Muscle layer of colon (tissue), 2 donors: ENCODE measurements around the gene NAGPA.

Experiments used
- H3K27ac ChIP-seq: one replicate; pipeline ENCODE4 v1.7.0; 2013; ENCODE audit warnings: low read depth, mild to moderate bottlenecking, low read length, moderate library complexity
- H3K27me3 ChIP-seq, 2 donors: one replicate each; pipeline ENCODE4 v1.7.0; 2013; ENCODE audit warnings: low read length in 2 of 2, mild to moderate bottlenecking in 2 of 2; ENCODE audit not compliant: insufficient read depth in 2 of 2, control insufficient read depth in 1 of 2
- H3K36me3 ChIP-seq: one replicate; pipeline ENCODE4 v1.7.0; 2013; ENCODE audit warnings: mild to moderate bottlenecking, low read length; ENCODE audit not compliant: insufficient read depth
- H3K4me1 ChIP-seq: one replicate; pipeline ENCODE4 v1.7.0; 2013; ENCODE audit warnings: mild to moderate bottlenecking, low read length; ENCODE audit not compliant: insufficient read depth
- H3K4me3 ChIP-seq, 2 donors: one replicate each; pipeline ENCODE4 v1.7.0; 2013; ENCODE audit warnings: low read length in 2 of 2, low read depth in 1 of 2, mild to moderate bottlenecking in 1 of 2, moderate library complexity in 1 of 2
- H3K9ac ChIP-seq: one replicate; pipeline ENCODE4 v1.7.0; 2013; ENCODE audit warnings: low read length
- H3K9me3 ChIP-seq: one replicate; pipeline ENCODE4 v1.7.0; 2013; ENCODE audit warnings: mild to moderate bottlenecking, low read length
- donor health status: abdominal sarcoma.
- donor health status: Adenocarcinoma of cecum.

The NAGPA gene

GRCh38 chr16:4994719-4995434 lies 38.9 kb downstream of the NAGPA start:
- Histone ChIP-seq H3K4me3 (no peak overlapping the region), H3K36me3 (no peaks in the 10 kb centered on the region), H3K4me1 (no peaks in the 10 kb centered on the region), H3K27me3 (no peaks in the 10 kb centered on the region), H3K9ac (no peak overlapping the region), H3K9me3 (no peaks in the 10 kb centered on the region), H3K27ac (no peak overlapping the region)

- H3K27me3 ChIP-seq, result peaks cover 3 to 28% of the 10 kb centered on the region in 2 donors
- no peaks in the 10 kb centered on the region for H3K4me1 ChIP-seq
- no peak overlapping the region for H3K4me3 ChIP-seq
- H3K36me3 ChIP-seq, result no peaks in the 10 kb centered on the region
- H3K9ac ChIP-seq, result no peak overlapping the region
- no peak overlapping the region for H3K27ac ChIP-seq
- peaks cover 3% of the 10 kb centered on the region for H3K9me3 ChIP-seq
Measured at GRCh38 chr16:4991754-4992153, 42.0 kb downstream of the NAGPA start.

- H3K4me1 ChIP-seq, result no peaks in the 10 kb centered on the region
Measured at GRCh38 chr16:4990415-4990814, 43.3 kb downstream of the NAGPA start.

GRCh38 chr16:4989391-4990006 lies 44.2 kb downstream of the NAGPA start:
- peaks cover 6% of the 10 kb centered on the region for H3K9me3 ChIP-seq
- no peak overlapping the region for H3K27ac ChIP-seq
- H3K4me3 ChIP-seq, result no peak overlapping the region
- peaks cover 3 to 29% of the 10 kb centered on the region in 2 donors for H3K27me3 ChIP-seq
- H3K9ac ChIP-seq, result no peak overlapping the region
- H3K36me3 ChIP-seq, result no peaks in the 10 kb centered on the region
- no peaks in the 10 kb centered on the region for H3K4me1 ChIP-seq

More at GRCh38 chr16:4990415-4990814, 43.3 kb downstream of the NAGPA start:
- H3K36me3 ChIP-seq, result no peaks in the 10 kb centered on the region
- no peak overlapping the region for H3K9ac ChIP-seq
- no peak overlapping the region for H3K27ac ChIP-seq
- peaks cover 3 to 29% of the 10 kb centered on the region in 2 donors for H3K27me3 ChIP-seq
- H3K9me3 ChIP-seq, result peaks cover 3% of the 10 kb centered on the region
- H3K4me3 ChIP-seq, result no peak overlapping the region

- peaks cover 10% of the 10 kb centered on the region for H3K9me3 ChIP-seq
- no peak overlapping the region for H3K27ac ChIP-seq
Measured at GRCh38 chr16:4988647-4989046, 45.1 kb downstream of the NAGPA start.

GRCh38 chr16:4987580-4988374 lies 46.0 kb downstream of the NAGPA start:
- Histone ChIP-seq H3K9me3 (peaks cover 10% of the 10 kb centered on the region), H3K9ac (no peak overlapping the region), H3K4me3 (no peak overlapping the region), H3K36me3 (no peaks in the 10 kb centered on the region), H3K4me1 (no peaks in the 10 kb centered on the region), H3K27ac (no peak overlapping the region), H3K27me3 (peaks cover 3 to 29% of the 10 kb centered on the region in 2 donors)

More at GRCh38 chr16:4988647-4989046, 45.1 kb downstream of the NAGPA start:
- H3K36me3 ChIP-seq, result no peaks in the 10 kb centered on the region
- H3K9ac ChIP-seq, result no peak overlapping the region
- H3K4me1 ChIP-seq, result no peaks in the 10 kb centered on the region
- H3K4me3 ChIP-seq, result no peak overlapping the region
- peaks cover 3 to 29% of the 10 kb centered on the region in 2 donors for H3K27me3 ChIP-seq

GRCh38 chr16:4987250-4987579 lies 46.5 kb downstream of the NAGPA start:
- Histone ChIP-seq H3K4me3 (no peak overlapping the region), H3K9ac (no peak overlapping the region), H3K9me3 (peaks cover 10% of the 10 kb centered on the region), H3K27me3 (peaks cover 3 to 29% of the 10 kb centered on the region in 2 donors), H3K36me3 (no peaks in the 10 kb centered on the region), H3K27ac (no peak overlapping the region), H3K4me1 (no peaks in the 10 kb centered on the region)

- peaks cover 10% of the 10 kb centered on the region for H3K9me3 ChIP-seq
- H3K27ac ChIP-seq, result no peak overlapping the region
- no peaks in the 10 kb centered on the region for H3K36me3 ChIP-seq
- H3K27me3 ChIP-seq, result peaks cover 3 to 27% of the 10 kb centered on the region in 2 donors
- H3K4me3 ChIP-seq, result no peak overlapping the region
- H3K4me1 ChIP-seq, result no peaks in the 10 kb centered on the region
- no peak overlapping the region for H3K9ac ChIP-seq
Measured at GRCh38 chr16:4984174-4984990, 49.4 kb downstream of the NAGPA start.

GRCh38 chr16:4982056-4982867 lies 51.5 kb downstream of the NAGPA start:
- Histone ChIP-seq H3K27me3 (peaks cover 0 to 6% of the 10 kb centered on the region in 2 donors), H3K27ac (no peak overlapping the region), H3K4me1 (no peaks in the 10 kb centered on the region), H3K9me3 (peaks cover 6% of the 10 kb centered on the region), H3K4me3 (no peak overlapping the region), H3K36me3 (no peaks in the 10 kb centered on the region), H3K9ac (no peak overlapping the region)

- Histone ChIP-seq H3K36me3 (no peaks in the 10 kb centered on the region), H3K9ac (no peak overlapping the region), H3K4me3 (no peak overlapping the region), H3K4me1 (no peaks in the 10 kb centered on the region), H3K27me3 (no peaks in the 10 kb centered on the region), H3K27ac (no peak overlapping the region), H3K9me3 (peaks cover 6% of the 10 kb centered on the region)
Measured at GRCh38 chr16:4981473-4981872, 52.3 kb downstream of the NAGPA start.
